NK-92 treated with Interleukin-12 subunit alpha and Interleukin-12 subunit beta, amount 100 ng/mL, for 24 hours (cell line): Measurements from ENCODE around the gene KBTBD7.
A peak's percentile ranks its signal among the peaks of the same experiment; 100 is the strongest.

Experiments
- DNase-seq: peaks from one replicate; lab custom pipeline; 2025; lab: John Stamatoyannopoulos, UW

The KBTBD7 gene, protein sequence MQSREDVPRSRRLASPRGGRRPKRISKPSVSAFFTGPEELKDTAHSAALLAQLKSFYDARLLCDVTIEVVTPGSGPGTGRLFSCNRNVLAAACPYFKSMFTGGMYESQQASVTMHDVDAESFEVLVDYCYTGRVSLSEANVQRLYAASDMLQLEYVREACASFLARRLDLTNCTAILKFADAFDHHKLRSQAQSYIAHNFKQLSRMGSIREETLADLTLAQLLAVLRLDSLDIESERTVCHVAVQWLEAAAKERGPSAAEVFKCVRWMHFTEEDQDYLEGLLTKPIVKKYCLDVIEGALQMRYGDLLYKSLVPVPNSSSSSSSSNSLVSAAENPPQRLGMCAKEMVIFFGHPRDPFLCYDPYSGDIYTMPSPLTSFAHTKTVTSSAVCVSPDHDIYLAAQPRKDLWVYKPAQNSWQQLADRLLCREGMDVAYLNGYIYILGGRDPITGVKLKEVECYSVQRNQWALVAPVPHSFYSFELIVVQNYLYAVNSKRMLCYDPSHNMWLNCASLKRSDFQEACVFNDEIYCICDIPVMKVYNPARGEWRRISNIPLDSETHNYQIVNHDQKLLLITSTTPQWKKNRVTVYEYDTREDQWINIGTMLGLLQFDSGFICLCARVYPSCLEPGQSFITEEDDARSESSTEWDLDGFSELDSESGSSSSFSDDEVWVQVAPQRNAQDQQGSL

DNA sequence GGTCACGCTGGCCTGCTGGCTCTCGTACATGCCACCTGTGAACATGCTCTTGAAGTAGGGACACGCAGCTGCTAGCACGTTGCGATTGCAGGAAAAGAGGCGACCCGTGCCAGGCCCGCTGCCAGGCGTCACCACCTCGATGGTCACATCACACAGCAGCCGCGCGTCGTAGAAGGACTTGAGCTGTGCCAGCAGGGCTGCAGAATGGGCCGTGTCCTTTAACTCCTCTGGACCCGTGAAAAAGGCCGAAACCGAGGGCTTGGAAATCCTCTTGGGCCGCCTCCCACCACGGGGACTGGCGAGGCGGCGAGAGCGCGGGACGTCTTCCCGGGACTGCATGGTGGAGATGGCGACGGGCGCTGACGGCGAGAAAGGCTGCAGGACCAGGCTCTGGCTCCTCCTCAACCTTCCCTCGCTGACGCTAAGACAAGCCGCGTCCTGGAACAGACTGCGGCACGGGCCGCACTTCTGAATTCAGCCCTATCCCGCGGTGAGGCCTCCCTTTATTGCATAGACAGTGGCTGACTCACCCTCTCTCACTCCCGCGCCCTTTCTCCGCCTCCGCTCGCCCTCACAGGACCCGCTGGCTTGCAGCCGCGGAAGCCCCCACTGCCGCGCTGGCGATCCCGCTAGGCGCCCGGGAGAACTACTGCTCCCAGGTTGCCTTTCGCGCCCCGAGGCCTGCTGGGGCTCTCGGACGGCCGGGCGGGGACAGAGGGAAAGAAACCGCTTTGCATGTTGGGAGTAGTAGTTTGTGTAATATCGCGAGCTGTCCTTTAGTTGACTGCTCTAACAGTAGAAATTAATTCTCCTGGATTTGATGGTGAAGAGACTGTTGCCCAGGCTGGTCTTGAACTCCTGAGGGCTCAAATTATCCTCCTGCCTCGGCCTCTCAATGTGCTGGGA lies at the start of gene KBTBD7:
Gene KBTBD7, minus strand, starts transcription at position 651 of the 906 bp plus-strand sequence. Its CDS starts 312 bp downstream, at position 339.
- DNase-seq = peak; percentile 64

- DNase-seq = no peak
Measured at GRCh38 chr13:41241626-41242025, 47.3 kb upstream of the KBTBD7 start.

DNA sequence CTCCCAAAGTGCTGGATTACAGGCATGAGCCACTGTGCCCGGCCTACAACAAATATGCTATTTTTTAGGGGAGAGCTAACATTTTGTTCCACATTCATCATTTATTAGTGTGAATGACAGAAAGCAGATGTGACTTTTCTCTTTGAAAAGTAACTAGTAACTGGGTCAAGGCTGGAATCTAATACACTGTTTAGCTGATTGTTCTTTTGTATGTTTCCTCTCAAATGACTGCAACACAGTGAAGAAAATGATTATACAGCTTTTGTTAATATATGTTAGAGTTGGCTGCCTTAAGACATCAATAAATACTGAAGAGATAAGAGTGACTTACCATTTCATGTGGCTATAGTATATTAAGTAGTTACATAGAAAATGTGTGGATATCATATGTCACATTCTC lies 42.0 kb upstream of the KBTBD7 start:
- DNase-seq = no peak

DNA sequence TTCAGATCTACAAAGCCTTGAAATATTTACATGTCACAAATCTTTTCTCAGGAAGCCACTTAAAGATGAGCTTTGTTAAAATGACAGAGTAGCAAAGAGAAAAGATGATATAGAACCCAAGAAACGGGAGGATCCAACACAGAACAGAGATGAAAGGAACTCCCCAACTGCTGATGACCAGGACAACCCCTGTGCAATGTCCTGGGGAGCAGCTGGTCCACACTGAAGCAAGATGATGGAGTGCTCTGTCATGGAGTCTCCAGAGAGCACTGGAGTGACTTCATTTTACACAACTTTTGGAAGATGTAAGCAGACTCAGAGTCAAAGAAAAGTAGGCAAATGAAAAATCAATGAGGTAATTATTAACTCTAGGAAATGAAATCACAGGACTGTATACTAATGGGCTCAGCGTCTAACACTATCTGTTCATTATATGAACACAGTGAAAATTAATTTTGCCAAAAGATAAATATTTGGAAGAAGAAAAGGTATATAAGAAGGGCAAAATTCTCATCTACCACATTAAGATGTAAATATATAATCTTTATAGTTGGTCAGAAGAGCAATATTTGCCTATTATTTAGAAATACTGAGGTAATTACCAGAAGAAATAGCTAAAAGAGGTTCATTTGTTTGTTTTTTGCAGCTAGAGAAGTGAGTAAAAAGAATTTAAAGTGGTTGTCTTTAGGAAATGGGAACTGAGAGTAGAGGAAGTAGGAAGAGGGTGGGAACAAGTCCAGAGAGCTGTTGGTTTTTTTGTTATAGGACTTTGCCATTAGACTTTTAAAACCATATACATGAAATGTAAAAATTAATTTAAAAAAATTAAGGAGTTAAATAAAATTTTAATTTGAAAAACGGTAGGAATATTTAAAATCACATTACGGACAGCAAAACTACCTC lies 38.5 kb upstream of the KBTBD7 start:
- no peak for DNase-seq

DNA sequence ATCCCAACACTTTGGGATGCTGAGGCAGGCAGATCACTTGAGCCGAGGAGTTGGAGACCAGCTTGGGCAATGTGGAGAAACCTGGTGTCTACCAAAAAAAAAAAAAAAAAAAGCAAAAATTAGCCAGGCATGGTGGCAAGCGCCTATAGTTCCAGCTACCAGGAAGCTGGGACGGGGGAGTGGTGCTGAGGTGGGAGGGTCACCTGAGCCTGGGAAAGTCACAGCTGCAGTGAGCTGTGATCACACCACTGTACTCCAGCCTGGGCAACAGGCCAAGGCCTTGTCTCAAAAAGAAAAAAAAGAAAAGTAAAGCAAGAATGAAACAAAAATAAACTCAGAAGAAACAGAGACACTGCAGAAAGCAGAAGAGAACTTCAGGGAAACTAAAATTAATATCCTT lies 37.4 kb upstream of the KBTBD7 start:
- DNase-seq = no peak

- DNase-seq = no peak
Measured at GRCh38 chr13:41231025-41231677, 36.8 kb upstream of the KBTBD7 start.

GRCh38 chr13:41229356-41229755 lies 35.0 kb upstream of the KBTBD7 start:
- DNase-seq = no peak

DNA sequence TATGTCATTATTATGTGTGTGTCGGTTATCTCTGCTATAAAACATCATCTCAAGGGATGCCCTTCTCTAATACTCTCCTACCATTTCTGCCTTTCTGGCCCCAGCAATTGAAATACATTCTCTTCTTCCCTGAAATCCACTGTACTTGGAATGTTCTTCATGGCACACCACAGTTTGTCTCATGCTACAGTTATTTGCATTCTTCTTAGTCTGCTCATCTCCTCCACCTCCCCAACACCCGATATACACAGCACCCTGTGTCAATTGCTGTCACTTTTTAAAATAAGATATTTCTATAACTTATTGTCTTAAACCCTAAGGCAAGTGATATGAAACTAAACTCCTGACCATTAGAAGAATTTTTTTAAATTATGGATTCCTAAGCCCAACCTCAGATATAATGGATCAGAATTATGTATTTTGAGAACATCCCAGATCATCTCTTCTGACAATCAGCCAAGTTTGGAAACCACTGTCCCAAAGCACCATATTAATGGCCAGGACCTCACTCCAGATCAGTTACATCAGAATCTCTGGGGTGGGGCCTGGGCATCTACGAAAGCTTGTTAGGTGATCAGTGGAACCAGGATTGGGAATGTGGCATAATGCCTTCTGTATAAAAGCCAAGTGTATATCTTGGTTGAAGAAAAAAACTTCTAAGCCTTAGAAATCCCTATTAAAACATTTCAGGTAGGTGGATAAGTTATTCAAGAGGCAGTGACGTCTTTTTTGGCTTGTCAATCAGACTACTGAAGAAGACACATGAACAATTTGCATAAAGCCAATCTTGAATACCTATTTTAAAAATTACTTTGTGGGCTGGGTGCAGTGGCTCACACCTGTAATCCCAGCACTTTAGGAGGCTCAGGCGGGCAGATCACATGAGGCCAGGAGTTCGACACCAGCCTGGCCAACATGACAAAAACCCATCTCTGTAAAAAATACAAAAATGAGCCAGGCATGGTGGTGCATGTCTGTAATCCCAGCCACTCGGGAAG lies 30.0 kb upstream of the KBTBD7 start:
- DNase-seq = no peak

DNA sequence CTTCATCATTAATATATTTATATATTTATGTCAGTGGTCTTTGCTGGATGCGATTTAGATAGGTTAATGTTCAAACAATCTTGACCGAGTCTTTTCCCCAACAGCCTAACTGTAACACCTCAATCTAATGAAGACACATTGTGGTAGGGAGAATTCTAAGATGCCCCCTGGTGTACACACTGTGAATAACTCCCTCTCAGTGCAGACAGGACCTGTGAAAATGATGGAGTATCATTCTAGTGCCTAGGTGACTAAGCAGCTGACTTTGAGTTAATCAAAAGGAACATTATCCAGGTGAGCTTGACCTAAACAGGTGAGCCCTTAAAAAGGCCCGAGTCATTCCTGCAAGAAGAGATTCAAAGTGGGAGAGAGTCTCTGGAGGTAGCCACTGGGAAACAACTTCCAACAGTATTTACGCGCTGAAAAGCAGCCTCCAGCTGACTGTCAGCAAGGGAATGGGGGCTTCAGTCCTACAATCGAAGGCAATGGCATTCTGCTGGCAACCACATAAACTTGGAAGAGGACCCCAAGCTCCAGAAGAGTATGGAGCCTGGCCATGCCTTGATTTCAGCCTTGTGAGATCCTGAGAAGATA lies 28.0 kb upstream of the KBTBD7 start:
- DNase-seq = peak; percentile 2

DNA sequence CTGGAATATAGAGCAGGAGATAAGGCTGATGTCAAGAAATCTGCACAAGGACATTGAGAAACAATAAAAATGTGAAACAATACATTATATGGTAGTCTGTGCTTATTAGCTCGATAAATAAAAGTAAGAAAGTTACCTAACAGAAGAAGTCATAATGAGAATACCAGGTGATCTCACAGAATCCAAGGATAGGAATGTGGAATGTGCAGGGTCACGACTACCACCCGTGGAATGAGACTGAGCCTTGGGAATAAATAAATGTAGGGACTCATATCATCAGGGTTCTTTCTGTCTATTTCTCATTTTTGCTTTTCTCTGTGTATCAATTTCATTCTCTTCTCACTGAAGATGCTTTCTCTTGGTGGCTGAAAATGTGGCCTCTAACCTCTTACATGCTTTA lies 26.0 kb upstream of the KBTBD7 start:
- no peak for DNase-seq

DNA sequence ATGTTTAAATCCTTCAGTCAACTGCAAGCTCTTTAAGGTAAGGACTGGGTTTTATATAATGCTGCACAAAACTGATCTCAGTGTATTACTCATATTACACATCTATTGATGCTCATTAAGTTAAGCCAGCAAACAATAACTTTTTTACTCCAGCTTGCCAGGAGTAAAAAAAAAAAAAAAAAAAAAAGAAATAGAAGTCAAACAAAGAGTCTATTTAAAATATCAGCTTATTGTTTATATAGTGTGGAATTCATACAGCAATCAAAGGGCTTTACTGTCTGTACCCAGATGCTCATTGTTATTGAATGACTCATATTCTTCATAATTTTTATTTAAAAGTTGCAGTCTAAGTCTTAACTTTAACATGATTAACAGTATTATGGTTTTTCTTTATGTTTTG lies 21.8 kb upstream of the KBTBD7 start:
- DNase-seq = no peak

- no peak for DNase-seq
Measured at GRCh38 chr13:41213919-41214318, 19.6 kb upstream of the KBTBD7 start.

DNA sequence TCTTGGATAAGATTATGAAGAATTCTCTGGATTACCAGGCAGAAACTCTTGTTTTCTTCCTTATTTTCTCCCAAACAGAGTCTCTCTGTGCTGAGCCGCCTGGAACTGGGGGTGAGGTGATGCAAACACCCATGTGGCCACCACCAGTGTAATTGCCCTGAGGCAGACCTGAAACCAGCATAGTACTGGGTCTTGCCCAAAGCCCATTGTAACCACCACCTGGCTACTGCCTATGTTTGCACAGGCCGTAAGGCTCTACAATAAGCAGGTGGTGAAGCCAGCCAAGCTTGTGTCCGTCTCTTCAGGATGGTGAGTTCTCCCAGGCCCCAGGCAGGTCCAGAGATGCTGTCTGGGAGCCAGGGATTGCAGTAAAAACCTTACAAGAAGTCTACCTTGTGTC lies 18.9 kb upstream of the KBTBD7 start:
- no peak for DNase-seq

DNA sequence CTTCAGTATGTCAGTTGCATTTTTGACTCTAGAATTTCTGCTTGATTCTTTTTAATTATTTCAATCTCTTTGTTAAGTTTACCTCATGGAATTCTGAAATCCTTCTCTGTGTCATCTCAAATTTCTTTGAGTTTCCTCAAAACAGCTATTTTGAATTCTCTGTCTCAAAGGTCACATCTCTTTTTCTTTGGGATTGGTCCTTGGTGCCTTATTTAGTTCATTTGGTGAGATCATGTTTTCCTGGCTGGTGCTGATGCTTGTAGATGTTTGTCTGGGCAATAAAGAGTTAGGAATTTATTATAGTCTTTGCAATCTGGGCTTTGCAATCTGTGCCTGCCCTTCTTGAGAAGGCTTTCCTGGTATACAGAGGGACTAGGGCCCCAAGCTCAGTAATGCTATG lies 18.5 kb upstream of the KBTBD7 start:
- DNase-seq = no peak

- no peak for DNase-seq
Measured at GRCh38 chr13:41211062-41211461, 16.7 kb upstream of the KBTBD7 start.

DNA sequence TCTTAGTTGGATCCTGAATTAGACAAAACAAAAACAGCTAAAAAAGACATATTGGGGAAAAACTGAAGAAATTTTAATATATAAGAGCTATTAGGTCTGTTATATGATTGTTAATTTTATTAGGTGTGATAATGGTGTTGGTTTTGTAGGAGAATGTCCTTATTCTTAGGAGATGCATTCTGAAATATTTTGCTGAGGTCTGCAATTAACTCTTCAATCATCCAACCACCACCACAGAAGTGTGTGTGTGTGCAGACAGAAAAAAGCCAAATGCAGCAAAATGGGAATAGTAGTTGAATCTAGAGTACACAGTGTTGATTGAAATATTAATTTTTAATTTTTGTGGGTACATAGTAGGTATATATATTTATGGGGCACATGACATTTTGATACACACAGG lies 12.1 kb upstream of the KBTBD7 start:
- no peak for DNase-seq

- DNase-seq = no peak
Measured at GRCh38 chr13:41203810-41204209, 9.4 kb upstream of the KBTBD7 start.

DNA sequence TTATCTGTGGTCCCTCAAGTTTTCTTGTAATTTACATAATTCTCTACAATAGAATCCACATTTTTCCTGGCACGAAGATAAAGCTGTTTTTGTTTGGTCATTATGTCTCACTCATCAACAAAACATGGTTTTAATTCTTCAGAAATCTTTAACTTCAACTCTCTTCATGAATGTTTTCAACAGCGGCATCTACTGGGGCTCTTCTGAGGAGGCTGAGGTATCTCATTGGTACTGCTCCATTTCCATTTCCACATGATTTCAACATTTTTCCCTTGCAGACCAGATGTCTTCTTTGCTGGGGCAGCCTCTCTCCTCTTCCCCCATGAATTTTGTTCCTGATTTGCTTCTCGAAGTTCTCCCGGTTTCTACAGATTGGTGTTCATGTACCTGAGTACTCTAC lies 5.8 kb upstream of the KBTBD7 start:
- no peak for DNase-seq

DNA sequence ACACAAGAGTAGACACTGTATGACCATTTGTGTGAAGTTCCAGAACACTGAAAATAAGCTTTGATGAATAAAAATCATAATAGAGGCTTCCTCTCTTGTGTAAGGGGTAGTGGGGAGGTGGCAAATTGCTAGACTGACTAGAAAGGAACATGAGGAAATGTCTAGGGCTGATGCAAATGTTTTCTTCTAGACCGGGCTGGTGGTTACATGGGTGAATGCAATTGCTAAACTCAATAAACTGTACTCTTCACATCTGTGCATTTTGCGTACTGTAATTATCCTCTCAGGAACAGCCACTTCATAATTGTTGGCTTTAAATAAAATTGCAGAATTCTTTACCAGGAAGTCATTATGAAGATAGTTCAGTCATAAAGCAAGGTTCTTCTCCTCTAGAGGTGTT lies 5.2 kb upstream of the KBTBD7 start:
- no peak for DNase-seq
